Measurements from ENCODE around the gene PDCD11.

PDCD11 gene

DNA sequence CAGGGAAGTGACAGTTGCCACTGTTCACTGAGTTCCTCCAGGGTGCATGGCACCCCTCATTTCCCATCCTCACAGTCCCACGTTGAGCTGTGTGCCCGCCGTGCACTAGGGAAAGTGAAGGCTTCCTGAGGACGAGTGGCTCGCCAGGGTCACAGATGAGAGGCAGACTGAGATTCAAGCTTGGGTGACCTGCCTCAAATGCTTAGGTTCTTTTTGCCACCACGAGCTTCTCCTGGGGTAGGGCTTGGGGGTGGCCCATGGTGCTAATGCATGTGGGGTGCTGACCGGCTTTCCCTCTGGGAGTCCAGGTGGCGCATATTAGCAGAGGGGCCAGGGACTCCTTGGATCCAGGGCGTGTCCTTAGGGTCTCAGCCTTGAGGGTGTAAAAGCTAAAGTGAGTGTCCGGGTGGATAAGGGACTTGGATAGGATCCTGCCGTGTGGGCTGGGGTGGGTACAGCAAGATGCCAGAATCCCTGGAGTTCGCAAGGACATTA lies 53.8 kb downstream of the PDCD11 start:
- DNase-seq: no peak

DNA sequence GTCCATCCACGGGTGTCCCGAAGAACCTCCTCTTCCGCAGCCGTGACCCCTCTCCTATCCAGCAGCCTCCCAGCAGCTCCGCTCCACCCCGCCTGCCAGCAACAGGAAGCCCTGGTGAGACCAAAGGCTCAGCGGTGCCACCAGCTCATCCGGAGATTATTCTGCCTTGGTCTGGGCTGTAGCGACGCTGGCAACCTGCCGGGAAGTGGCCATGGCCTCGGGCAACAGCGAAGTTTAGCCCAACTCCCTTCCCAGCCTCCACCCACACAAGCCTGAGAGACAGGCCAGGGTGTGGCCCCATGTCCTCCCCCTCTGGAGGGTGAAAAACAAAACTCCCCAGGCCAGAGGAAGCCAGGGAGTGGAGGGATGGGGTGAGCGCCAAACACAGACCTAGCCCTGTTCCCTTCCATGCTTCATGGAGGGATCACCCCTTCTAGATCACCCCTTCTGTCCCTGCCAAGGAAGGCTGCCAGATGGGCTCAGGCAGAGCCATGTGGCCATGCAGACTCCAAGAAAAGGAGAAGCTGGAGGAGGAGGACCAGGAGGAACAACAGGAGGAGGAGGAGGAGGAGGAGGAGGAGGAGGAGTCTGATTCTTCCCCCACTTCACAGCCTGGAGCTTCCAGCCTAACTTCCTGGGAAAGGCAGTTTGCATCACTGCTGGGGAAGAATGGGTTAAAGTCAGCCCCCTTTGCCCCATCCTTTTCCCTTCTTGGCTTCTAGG lies 54.8 kb downstream of the PDCD11 start:
- DNase-seq: no peak

DNA sequence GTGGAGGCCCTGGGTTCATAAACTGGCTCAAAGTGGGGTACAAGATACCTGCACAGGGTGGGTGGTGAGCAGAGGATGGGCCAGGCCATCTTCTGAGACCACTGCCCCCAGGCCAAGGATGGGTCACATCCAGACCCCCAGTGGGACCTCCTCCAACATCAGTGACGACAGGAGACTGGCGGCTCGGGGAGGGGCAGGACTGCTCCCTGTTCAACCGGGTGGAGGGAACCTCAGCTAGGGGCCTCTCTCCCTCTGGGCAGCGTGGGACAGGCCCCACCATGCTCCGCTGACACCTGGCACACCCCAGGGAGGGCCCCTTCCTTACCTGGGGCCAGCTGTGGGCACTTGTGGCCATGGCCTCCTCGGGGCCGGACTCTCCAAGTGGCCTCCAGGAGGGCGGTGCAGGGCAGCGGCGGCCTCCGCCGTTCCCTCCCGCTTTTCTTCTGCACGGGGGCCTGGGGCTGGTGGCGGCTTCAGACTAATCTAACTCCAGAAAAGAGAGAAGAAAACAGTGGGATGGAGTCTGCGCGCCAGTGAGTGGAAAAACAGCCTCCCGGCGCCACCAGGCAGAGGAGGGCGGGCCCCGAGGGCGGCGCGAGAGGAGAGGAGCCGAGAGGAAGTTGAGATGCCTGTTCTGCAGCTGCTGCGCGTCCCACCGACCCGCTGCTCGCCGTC lies 55.5 kb downstream of the PDCD11 start, which contains the start of gene CALHM2:
Gene CALHM2 (minus strand): TSS at position 540 of the 675 bp plus-strand sequence. CDS start 2,429 bp downstream, outside the sequence.
- peak in 1 of 2 experiments; percentile 24 for DNase-seq

DNA sequence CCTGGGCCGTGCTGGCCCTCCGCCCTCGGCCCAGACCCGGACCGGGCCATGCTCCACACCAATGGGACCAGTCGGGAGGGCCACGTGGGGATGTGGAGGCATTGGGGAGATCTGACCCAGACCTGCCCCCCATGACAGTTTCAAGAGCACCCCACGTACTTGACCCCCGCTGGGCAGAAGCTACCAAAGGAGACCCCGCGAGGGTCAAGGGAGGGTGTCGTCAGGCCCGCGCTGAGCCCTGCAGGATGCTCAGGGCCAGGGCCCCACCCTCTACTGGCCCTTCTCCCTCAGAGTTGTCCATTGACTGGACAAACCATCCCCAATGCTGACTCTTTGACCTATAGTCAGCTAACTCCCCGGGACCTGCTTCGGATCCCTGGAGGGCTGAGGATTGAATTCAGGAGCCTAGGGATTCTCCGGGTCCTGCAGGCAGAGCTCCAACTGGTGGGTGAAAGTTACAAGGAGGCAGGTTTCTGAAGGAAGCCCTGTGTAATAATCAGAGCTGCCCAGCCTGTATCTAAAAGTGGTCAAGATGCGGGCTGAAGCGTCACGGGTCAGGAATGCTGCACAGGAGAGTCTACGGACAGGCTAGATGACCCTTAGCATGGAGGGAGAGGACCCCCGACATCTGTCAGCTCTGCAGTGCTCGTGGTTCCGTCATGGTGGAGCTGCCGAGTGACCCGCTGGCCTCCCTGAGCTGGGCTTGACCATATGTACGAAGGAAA lies 56.2 kb downstream of the PDCD11 start:
- DNase-seq: no peak

DNA sequence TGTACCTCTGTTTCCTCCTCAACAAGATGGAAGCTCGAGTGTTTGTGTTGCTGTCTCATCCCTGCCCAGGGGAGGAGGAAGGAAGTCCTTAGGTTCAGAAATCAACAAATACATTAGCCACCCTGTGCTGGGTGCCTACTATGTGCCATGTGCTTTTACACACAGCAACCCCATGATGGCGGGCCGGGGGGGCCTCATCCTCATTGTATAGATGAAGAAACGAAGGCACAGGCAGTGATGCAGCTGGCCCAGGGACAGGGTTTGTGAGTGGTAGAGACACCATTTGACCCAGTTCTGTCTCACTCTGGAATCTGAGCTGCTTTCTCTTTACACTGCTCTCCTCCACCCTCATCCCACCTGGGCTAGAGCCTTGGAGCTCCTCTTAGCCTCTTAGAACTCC lies 57.6 kb downstream of the PDCD11 start:
- no peak for DNase-seq

DNA sequence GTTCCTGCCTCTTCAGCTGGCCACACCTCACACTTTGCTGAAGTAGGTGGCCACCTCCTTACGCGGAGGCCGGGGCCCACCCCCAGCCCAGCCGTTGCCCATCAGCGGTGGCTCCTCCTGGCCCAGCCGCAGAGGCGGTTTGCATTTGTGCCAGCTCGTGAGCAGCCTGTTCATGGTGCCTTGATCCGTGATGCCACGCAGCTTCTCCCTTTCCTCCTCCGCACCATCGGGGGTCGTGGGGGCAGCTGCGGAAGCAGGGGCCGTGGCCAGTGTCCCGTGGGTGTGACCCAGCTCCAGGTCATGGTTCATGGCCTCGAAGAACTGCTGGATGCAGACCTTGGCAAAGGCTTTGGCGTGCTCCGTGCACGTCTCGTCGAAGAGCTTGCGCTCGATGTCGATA lies 58.8 kb downstream of the PDCD11 start:
- DNase-seq: no peak

DNA sequence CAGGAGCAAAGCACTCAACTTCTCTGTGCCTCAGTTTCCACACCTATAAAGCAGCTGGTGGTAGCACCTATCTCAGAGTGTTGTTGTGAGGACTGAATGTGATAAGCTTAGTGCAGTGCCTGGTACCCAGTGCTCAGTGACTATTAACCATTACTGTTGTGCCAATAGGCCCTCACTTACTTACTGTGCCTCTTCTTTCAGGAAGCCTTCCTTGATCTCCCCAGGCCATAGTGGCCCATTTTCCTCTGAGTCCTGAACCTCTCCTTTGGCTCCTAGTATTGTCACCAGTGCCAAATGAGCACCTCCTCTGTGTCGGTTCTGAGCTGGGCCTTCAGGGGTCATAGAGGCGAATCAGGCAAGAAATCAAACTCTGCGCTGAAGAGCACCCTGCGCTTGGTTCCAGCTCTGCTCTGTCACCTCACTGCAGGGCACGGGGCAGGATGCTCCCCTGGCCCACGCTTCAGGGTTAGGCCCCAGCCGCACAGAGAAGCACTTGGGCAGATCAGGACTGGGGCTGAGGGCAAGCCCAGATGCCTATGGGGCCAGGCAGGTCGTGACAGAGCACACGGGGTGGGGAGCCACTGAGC lies 59.7 kb downstream of the PDCD11 start:
- no peak for DNase-seq

DNA sequence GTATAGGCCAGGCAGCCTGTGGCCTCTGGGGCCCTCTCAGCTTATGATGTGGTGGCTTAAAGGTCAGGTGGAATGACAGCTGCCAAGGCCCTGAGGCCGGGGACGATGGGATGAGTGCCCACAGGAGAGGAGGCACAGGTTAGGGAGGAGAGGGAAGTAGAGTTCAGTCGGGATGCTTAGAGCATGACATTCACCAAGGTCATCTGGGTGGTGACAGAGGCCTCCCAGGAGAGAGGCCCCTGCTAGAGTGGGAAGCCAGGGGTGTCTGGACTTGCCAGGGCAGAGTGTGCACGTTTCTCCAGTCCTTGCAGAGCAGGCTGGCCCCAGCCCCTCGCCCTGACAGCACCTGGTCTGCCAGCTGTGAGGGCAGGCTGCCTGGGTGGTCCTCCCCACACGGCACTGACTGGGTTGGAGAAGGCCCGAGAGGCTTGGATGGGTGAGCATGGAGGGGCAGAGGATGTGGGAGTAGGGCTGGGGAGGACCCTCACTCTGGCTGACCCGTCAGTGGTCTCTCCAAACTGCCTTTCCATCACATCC lies 60.8 kb downstream of the PDCD11 start:
- no peak for DNase-seq

DNA sequence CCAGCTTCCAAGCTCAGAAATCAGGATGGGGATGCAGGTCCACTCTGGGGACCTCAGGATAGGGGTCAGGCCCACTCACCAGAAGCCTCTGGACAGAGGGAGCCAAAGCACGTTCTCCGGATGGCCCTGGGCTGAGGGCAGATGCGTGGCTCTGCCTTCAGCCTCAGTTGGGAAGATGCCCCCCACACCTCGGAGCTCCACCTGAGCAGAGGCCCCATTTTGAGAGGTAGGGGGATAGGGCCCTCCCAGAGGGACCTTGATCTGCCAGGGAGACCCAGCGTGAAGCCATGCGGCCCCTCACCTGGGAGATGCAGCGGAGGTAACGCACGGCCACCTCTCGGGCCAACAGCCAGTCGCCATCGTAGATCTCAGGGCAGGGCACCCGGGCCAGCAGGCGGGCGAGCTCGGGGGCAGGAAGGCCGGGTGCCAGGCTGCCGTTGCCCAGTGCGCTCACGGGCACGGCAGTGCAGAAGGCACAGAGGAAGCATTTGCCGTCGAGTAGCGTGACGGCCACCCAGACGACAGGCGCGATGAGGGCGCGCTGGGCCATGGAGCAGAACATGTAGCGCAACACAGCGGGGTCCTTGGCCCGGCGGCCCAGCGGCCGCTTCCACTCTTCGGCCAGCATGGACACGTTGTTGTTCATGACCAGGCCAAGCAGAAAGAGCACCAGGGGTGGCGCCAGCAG lies 61.6 kb downstream of the PDCD11 start:
- no peak for DNase-seq

DNA sequence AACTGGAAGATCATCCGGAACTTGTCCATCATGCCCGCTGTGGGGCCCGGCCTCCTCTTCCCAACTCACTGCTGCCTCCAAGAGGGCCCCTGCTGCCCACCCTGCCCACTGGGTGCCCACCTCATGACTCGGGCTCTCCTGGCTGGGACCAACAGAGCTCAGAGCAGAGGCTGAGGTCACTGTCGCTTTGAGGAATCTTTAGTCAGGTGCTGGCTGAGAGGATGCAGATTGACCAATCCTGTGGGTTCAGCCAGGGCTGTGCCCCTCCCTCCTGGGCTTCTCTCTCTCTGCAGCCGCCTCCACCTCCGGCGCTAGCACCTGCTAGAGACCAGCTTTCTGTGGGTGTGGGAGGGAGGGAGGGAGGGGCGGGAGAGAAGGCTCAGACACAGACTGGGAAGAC lies 62.3 kb downstream of the PDCD11 start, which contains the start of gene CALHM1:
Gene CALHM1 (minus strand): TSS at position 181 of the 400 bp plus-strand sequence. CDS start 149 bp downstream, at position 32.
- peak; percentile 28 to 58 for DNase-seq

DNA sequence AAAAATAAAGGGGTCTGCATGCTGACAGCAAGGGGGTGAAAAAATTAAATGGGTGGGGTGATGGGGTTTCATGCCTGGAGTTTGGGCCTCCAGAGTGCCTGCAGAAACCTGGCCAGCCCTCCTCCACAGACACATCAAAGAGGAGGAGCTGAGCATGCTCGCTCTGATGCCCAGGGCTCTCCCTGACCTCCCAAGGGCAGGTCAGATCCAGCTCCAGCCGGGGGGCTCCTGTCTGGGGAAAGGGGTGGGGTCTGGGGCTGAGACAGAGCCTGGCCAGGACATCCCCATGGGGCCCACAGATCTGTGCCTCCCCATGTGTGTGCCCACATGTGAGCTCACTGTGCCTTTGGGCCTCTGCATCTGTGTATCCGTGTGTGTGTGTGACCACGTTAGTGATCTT lies 63.2 kb downstream of the PDCD11 start:
- DNase-seq: no peak

DNA sequence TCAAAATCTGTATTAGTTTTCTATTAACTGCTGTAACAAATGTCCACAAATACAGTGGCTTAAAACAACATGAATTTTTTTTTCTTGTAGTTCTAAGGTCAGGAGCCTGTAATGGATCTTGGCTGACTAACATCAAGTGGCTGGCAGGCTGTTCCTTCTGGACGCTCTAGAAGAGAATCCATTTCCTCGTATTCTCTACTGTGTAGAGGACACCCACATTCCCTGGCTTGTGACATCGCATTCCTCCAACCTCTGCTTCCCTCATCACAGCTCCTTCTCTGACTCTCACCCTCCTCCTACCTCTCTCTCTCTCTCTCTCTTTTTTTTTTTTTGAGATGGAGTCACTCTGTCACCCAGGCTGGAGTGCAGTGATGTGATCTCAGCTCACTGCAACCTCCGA lies 67.1 kb downstream of the PDCD11 start:
- DNase-seq: no peak

DNA sequence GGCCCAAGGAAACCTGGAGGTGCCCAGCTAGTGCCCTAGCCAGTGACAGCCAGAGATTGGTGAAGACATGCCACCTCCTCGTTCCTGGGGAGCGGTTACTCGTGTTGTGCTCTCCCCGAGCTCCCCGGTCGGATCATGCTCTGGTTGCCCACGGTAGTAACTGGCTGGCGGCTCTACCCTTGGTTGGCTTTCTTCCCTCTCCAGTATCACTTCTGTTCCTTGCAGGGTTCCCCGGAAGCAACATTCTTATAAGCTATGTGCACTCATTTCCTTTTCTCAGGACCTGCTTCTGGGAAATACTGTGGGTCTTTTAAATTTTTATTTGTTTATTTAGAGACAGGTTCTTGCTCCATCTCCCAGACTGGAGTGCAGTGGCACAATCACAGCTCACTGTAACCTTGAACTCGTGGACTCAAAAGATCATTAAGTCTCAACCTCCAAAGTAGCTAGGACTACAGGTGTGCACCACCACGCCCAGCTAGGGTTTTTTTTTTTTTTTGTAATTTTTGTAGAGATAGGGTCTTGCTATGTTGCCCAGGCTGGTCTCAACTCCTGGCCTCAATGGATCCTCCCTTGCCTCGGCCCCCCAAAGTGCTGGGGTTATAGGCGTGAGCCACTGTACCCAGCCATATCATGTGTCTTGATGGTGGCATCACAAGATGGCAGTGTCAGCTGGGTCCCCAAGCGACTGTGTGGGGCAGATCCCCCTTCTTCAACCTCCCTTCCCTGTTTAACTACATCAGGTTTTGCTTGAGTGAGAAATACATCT lies 69.2 kb downstream of the PDCD11 start:
- no peak for DNase-seq

DNA sequence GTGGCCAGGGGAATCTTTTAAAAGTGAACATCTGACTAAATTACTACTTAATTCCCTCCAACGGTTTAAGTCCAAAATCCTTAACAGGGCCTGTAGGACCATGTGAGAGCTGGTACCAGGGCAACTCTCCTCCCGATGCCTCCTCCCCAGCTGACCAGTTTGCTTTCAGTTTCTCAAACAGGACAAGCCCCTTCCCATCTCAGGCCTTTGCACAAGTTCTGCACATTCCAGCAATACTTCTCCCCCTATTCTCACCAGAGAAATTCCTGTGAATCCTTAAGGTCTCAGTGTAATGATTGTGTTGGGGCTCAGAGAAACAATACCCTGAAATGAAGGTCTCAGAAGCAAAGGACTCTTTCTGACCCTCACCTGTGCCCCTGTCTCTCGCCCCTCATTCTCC lies 70.3 kb downstream of the PDCD11 start:
- no peak for DNase-seq

DNA sequence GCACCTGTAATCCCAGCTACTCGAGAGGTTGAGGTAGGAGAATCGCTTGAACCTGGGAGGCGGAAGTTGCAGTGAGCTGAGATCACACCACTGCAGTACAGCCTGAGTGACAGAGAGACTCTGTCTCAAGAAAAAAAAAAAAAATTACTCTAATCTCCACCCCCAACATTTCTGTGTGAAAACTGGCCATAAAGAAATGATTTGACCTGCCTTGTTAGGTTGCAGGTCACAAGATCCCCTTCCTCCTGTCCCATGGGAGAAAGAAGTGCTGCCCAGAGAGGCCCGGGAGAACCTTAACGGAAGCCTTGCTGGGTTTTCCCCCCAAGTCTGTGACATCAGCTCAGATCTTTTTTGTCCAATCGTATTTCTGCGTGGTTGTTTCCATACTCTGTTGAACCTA lies 71.0 kb downstream of the PDCD11 start:
- DNase-seq: no peak

DNA sequence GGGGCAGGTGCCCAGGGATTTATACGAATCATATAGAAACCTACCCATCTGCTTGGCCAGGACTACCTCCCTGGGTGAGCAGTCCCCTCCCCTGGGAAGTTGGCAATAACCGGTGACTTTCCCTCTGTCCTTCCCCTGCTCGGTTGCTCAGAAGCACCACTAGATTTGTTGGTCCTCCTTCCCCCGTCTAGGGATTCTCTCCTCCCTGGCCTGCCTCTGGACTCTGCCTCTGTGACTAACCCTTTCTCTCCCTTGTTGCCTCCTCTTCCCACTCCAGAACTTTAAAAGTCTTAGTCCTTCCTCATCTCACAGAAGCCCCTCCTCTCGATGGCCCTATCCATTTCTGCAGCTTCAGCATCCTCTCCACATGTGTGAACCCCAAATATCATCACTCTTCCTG lies 72.8 kb downstream of the PDCD11 start:
- DNase-seq: no peak

DNA sequence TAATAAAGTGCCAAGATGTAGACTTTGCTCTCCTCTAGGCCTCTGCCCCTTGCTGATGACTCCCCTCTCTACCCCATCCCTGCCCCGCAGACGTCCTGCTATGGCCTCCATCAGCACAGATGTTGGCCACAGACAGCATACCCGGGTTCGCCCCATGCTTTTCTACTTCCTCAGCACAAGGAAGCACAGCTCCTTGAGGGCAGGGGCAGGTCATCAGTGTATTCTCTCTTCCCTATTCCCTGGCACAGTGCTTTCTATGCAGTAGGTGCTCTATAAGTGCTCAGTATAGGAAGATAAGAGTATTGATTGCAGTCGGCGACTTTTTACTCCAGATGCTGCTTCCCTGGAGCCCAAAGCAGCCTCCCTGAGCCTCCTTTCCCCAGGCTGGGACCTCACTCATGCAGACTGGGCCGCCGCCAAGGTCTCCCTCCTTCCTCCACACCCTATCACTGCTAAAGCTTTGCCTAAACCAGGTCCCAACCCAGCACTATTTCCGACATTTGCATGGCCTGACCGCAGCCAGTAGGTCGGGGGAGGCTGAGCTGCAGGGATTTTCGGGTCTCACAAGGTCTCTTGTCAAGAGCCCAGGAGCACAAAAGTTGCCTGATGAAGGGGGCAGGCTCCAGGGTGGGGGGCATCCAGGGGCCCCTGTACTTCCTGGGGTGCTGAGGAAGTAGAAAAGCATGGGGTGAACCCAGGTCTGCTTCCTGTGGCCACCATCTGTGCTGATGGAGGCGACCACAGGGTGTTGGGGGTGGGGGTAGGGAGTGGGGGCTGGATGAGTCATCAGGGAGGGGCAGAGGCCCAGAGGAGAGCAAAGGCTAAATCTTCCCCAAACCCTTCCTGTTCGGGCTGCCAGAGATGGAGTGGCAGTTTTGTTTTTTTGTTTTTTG lies 74.6 kb downstream of the PDCD11 start:
- no peak for DNase-seq

DNA sequence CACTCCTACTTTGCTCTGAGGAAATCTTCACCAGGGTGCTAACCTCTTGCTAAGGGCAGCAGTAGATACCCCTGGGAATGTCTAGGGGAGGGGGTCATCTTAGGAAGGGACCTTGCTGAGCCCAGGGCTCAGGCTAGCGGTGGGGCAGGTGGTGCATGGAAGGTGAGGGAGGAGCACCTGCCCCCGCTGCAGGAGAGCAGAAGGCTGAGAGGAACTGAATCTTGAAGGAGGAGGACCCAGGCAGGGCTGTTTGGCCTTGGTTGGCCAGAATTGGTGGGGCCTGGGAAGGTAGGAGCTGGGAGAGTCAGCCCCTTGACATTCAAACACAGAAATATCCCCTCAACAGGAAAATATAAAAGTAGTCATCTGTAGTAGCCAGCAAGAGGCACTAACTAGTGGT lies 75.6 kb downstream of the PDCD11 start:
- DNase-seq: no peak

DNA sequence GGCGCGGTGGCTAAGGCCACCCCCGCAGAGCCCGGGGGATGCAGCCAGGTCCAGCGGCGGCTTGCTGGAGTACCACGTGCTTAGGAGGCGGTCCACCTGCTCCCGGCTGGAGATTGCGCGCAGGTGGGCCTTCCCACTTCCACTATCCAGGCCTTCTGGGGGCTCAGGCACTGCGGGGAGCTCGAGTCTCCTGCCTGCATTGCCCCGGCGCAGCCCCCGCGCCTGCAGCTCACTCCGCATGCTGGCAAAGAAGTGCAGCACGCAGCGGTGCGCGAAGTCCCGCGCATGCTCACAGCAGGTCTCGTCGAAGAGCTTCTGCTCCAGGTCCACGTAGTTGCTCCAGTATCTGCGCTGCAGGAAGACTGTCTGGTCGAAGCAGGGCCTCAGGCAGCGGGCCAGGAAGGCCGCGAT lies 76.8 kb downstream of the PDCD11 start:
- DNase-seq: no peak

DNA sequence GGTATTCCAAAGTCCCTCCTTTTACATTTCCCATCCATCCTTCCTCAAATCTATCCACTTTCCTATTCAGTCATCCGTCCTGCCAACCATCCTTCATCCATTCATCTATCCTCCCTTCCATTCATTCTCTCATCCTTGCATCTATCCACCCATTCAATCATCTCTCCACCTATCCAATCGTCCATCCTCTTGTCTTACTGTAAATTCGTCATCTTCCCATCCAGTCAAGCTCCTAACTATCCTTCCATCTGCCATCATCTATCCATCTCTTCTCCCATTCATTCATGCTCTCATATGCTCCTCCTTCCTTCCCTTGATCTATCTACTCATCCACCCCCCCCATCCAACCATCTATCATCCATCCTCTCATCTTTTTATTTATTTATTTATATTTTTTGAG lies 77.7 kb downstream of the PDCD11 start:
- DNase-seq: no peak

Measured in NCI-H187 (cell line).